IMR-90 (cell line): Measurements from ENCODE around the gene TRIM25. TPM values are rescaled to one million over a fixed set of nuclear protein-coding genes. Genes with fewer than 3 reads are reported as not detected.

Source experiments
- ATAC-seq: fragments of 200-7000 bp; cut with Tn5 transposase; 2 replicates; pipeline ENCODE4 v1.9.1; 2020; ENCODE audit warnings: low read depth, mild to moderate bottlenecking, moderate library complexity
- BruUV-seq: library from RNA; stranded (reverse); fragments of 400-500 nt; replicated peaks from 2 replicates; lab custom pipeline; 2021; lab: Mats Ljungman, UMichigan
- CTCF ChIA-PET: fragments of 300-600 bp; formaldehyde crosslinking; extraction: SDS; loops from one replicate; lab custom pipeline; 2021; ENCODE audit warnings: antibody characterized with exemption; lab: Yijun Ruan, JAX
- POLR2A ChIA-PET: fragments of 300-600 bp; sonication (Branson Sonifier 250); formaldehyde crosslinking; loops from one replicate; lab custom pipeline; 2022; ENCODE audit warnings: antibody characterized with exemption; ENCODE audit not compliant: unreplicated experiment; lab: Charles Lee
- DNase-seq: peaks from one replicate; pipeline ENCODE4 v3.0.0; 2013
- H2AFZ ChIP-seq: replicated peaks from 2 replicates; pipeline ENCODE3; 2013; ENCODE audit warnings: low read length, mild to moderate bottlenecking; ENCODE audit not compliant: poor library complexity
- H2AK5ac ChIP-seq: 2 replicates; pipeline ENCODE4 v1.6.1; 2013; ENCODE audit warnings: low read depth, low read length, inconsistent platforms
- H2AK9ac ChIP-seq: replicated peaks from 2 replicates; pipeline ENCODE3; 2013; ENCODE audit warnings: mild to moderate bottlenecking, low read depth, low read length, moderate library complexity; ENCODE audit not compliant: poor library complexity
- H2BK120ac ChIP-seq: 2 replicates; pipeline ENCODE4 v1.6.1; 2013; ENCODE audit warnings: low read depth, low read length, inconsistent platforms
- H2BK15ac ChIP-seq: 3 replicates; pipeline ENCODE4 v1.6.1; 2013; ENCODE audit warnings: low read depth, low read length, inconsistent platforms
- H2BK20ac ChIP-seq: 2 replicates; pipeline ENCODE4 v1.6.1; 2013; ENCODE audit warnings: low read depth, mild to moderate bottlenecking, inconsistent platforms, low read length, moderate library complexity
- H2BK5ac ChIP-seq: 2 replicates; pipeline ENCODE4 v1.6.1; 2013; ENCODE audit warnings: mild to moderate bottlenecking, low read depth, low read length, inconsistent platforms; ENCODE audit not compliant: poor library complexity, severe bottlenecking
- H3K14ac ChIP-seq: replicated peaks from 2 replicates; pipeline ENCODE4 v1.6.1; 2013; ENCODE audit warnings: low read depth, low read length, inconsistent platforms
- H3K18ac ChIP-seq: 2 replicates; pipeline ENCODE4 v1.6.1; 2013; ENCODE audit warnings: low read depth, low read length, control low read depth
- H3K23ac ChIP-seq: 2 replicates; pipeline ENCODE4 v1.6.1; 2013; ENCODE audit warnings: low read depth, low read length, inconsistent platforms
- H3K27ac ChIP-seq: 2 replicates; pipeline ENCODE4 v1.5.1; 2013; ENCODE audit warnings: mild to moderate bottlenecking, control low read depth, low read length; ENCODE audit not compliant: insufficient read depth
- H3K27me3 ChIP-seq: 2 replicates; pipeline ENCODE4 v1.6.1; 2013; ENCODE audit warnings: low read length; ENCODE audit not compliant: control insufficient read depth, insufficient read depth
- H3K36me3 ChIP-seq: 2 replicates; pipeline ENCODE4 v1.6.1; 2013; ENCODE audit warnings: low read length, mixed read lengths; ENCODE audit not compliant: control insufficient read depth, insufficient read depth
- H3K4ac ChIP-seq: 2 replicates; pipeline ENCODE4 v1.6.1; 2013; ENCODE audit warnings: low read depth, low read length, inconsistent platforms
- H3K4me1 ChIP-seq: 2 replicates; pipeline ENCODE4 v1.6.1; 2013; ENCODE audit warnings: low read length, mixed read lengths; ENCODE audit not compliant: control insufficient read depth, insufficient read depth
- H3K4me2 ChIP-seq: 2 replicates; pipeline ENCODE4 v1.6.1; 2013; ENCODE audit warnings: low read depth, mild to moderate bottlenecking, control low read depth, low read length, moderate library complexity
- H3K4me3 ChIP-seq: 2 replicates; pipeline ENCODE4 v1.5.1; 2013; ENCODE audit warnings: low read depth, mild to moderate bottlenecking, control low read depth, low read length, moderate library complexity; ENCODE audit not compliant: insufficient read depth
- H3K56ac ChIP-seq: 2 replicates; pipeline ENCODE4 v1.6.1; 2013; ENCODE audit warnings: low read length, inconsistent platforms; ENCODE audit not compliant: insufficient read depth; ENCODE audit errors: extremely low read depth
- H3K79me1 ChIP-seq, 2 experiments: 2 replicates each; pipeline ENCODE4 v1.6.1; 2013; ENCODE audit warnings: low read length in 2 of 2, inconsistent platforms in 1 of 2, low read depth in 1 of 2
- H3K9ac ChIP-seq: 2 replicates; pipeline ENCODE4 v1.6.1; 2013; ENCODE audit warnings: low read depth, low read length, control low read depth
- H3K9me1 ChIP-seq: 2 replicates; pipeline ENCODE4 v1.6.1; 2013; ENCODE audit warnings: low read length, inconsistent platforms; ENCODE audit not compliant: insufficient read depth
- H3K9me3 ChIP-seq: 2 replicates; pipeline ENCODE4 v1.6.1; 2013; ENCODE audit warnings: low read length; ENCODE audit not compliant: control insufficient read depth, insufficient read depth
- H4K20me1 ChIP-seq: 2 replicates; pipeline ENCODE4 v1.6.1; 2013; ENCODE audit warnings: low read length, inconsistent platforms; ENCODE audit not compliant: insufficient read depth
- H4K5ac ChIP-seq: 2 replicates; pipeline ENCODE4 v1.6.1; 2013; ENCODE audit warnings: mild to moderate bottlenecking, low read depth, low read length, control low read depth
- H4K8ac ChIP-seq, 2 experiments: 2 replicates each; pipeline ENCODE4 v1.6.1; 2013; ENCODE audit warnings: low read depth in 2 of 2, low read length in 2 of 2, control low read depth in 1 of 2, inconsistent platforms in 1 of 2
- H4K91ac ChIP-seq: 2 replicates; pipeline ENCODE4 v1.6.1; 2013; ENCODE audit warnings: low read depth, low read length, inconsistent platforms; ENCODE audit not compliant: insufficient read depth
- CEBPB ChIP-seq: IDR thresholded peaks from 2 replicates; pipeline ENCODE4 v1.6.1; 2012; ENCODE audit warnings: low read depth, low read length, improper control_type of control experiment
- MAFK ChIP-seq: IDR thresholded peaks from 2 replicates; pipeline ENCODE4 v1.6.1; 2012; ENCODE audit warnings: low read depth, low read length, improper control_type of control experiment
- MAZ ChIP-seq: IDR thresholded peaks from 2 replicates; pipeline ENCODE4 v1.6.1; 2012; ENCODE audit warnings: low read depth, mild to moderate bottlenecking, low read length, improper control_type of control experiment, moderate library complexity, borderline replicate concordance
- RCOR1 ChIP-seq: IDR thresholded peaks from 2 replicates; pipeline ENCODE4 v1.6.1; 2012; ENCODE audit warnings: mild to moderate bottlenecking, low read length, improper control_type of control experiment; ENCODE audit not compliant: insufficient replicate concordance
- WGBS, 2 experiments: methylation state at CpG; one replicate each; pipeline versions ENCODE4 v1.1.5 to v1.1.7; 2013; ENCODE audit warnings: missing lambda C conversion rate in 2 of 2; ENCODE audit not compliant: insufficient read length in 1 of 2; ENCODE audit errors: extremely low coverage in 2 of 2; 5-methylcytosine and 5-hydroxymethylcytosine counted together
- dilution Hi-C: fragments of 300-500 bp; cut with HindIII; formaldehyde crosslinking; loops from one replicate; pipeline ENCODE4 v1.14.3; 2018; ENCODE audit warnings: low sequenced_read_pairs; ENCODE audit not compliant: unreplicated experiment
- in situ Hi-C: fragments of 300-500 bp; cut with MboI; formaldehyde crosslinking; loops from 3 replicates; pipeline ENCODE4 v1.14.3; 2019; ENCODE audit warnings: low sequenced_read_pairs, inconsistent platforms, mixed read lengths
- intact Hi-C: fragments of 100-400 bp; cut with micrococcal nuclease; formaldehyde crosslinking; loops from 2 replicates; pipeline ENCODE4 v1.10.0; 2022
- polyA plus RNA-seq, 3 experiments: library from polyadenylated mRNA; depleted of rRNA; stranded (reverse); fragments of >200 nt; gene quantifications; 2 replicates each; pipeline ENCODE4 v1.2.3, GENCODE V29; 2012; ENCODE audit warnings: low replicate concordance in 1 of 3
- total RNA-seq: library from RNA; depleted of rRNA; stranded (reverse); fragments of >200 nt; gene quantifications from 2 replicates; pipeline ENCODE4 v1.2.3, GENCODE V29; 2012
- TF ChIP-seq, protein P1 (sequence below): fragments of 150-350 bp; IDR thresholded peaks from 2 replicates; pipeline ENCODE4 v1.6.1; 2017; ENCODE audit warnings: mild to moderate bottlenecking, antibody characterized with exemption, low read length, low read depth

TRIM25 gene
- total and polyA plus RNA-seq, 2 of the 4 experiments (the other 2 are of a cell fraction), result 25.5 to 27.5 TPM

DNA sequence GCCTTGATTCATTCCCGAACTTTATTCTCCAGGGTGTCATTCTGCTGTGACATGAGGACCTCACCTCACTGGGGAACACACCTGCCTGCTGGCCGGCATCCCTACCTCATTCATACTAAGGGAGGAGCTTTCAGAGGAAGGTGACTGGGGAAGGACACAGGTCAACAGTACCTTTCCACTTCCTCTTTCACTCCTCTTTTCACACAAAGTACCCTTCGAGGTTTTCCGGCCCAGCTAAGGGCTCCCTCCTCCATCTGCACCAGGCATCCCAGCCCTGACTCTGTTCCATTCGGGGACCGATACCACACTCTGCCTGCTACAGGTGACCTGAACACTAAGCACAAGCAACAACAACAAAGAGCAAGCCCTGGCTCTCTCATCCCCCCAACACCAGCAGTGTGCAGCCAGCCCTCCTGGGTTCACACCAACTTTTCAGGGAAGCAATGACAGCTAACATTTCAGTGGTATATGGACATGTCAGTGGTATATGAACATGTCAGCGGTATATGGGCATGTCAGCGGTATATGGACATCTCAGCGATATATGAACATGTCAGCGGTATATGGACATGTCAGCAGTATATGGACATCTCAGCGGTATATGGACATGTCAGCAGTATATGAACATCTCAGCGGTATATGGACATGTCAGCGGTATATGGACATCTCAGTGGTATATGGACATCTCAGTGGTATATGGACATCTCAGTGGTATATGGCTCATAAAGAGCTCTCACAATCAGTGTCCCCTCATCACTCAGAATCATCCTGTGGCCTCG, 16.0 kb downstream of the TRIM25 start:
- H2BK15ac ChIP-seq, result no peak overlapping the region

More for the DNA sequence above, 16.0 kb downstream of the TRIM25 start:
- no peak for DNase-seq
- no peaks in the 10 kb centered on the region for H3K27me3 ChIP-seq
- intact Hi-C loops (no loop called here), dilution Hi-C loops (no loop called here), in situ Hi-C loops (no loop called here)
- H2BK120ac ChIP-seq, result no peak overlapping the region
- H3K56ac ChIP-seq, result no peak overlapping the region
- H3K14ac ChIP-seq, result no peak overlapping the region
- H2AK9ac ChIP-seq, result no peak overlapping the region
- POLR2A ChIA-PET, result no interaction called here
- no peak overlapping the region for H4K91ac ChIP-seq
- no peak overlapping the region for H2BK5ac ChIP-seq
- no peaks in the 10 kb centered on the region for H3K9me3 ChIP-seq
- no peak overlapping the region for H2AK5ac ChIP-seq
- 0 out of 2 replicates have a peak, but pooled peaks cover 3% of the 10 kb centered on the region for H4K20me1 ChIP-seq
- no peak for ATAC-seq
- H3K23ac ChIP-seq, result no peak overlapping the region
- no peak overlapping the region for H3K4ac ChIP-seq
- CTCF ChIA-PET, result no interaction called here
- 96% methylated on average over 6 of the region's 14 CpGs; no CpG with 5 or more reads in 1 of the 2 experiments for WGBS, 2 experiments
- H3K9ac ChIP-seq, result no peak overlapping the region
- no peak overlapping the region for H2BK20ac ChIP-seq
- H3K4me3 ChIP-seq, result no peak overlapping the region
- TF ChIP-seq, protein P1, sequence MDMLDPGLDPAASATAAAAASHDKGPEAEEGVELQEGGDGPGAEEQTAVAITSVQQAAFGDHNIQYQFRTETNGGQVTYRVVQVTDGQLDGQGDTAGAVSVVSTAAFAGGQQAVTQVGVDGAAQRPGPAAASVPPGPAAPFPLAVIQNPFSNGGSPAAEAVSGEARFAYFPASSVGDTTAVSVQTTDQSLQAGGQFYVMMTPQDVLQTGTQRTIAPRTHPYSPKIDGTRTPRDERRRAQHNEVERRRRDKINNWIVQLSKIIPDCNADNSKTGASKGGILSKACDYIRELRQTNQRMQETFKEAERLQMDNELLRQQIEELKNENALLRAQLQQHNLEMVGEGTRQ, result no peak
- TF ChIP-seq MAFK (peak; percentile 59), MAZ (no peak), CEBPB (no peak), RCOR1 (no peak)
- BruUV-seq, result no TSS peak
- no peak overlapping the region for H3K18ac ChIP-seq
- no peak overlapping the region for H4K8ac ChIP-seq
- H3K36me3 ChIP-seq, result peaks cover 72% of the 10 kb centered on the region
- no peak overlapping the region for H4K5ac ChIP-seq
- no peak overlapping the region for H3K27ac ChIP-seq
- H3K9me1 ChIP-seq, result peaks cover 21% of the 10 kb centered on the region
- no peak overlapping the region for H3K4me2 ChIP-seq
- peaks cover 21 to 29% of the 10 kb centered on the region in 2 experiments for H3K79me1 ChIP-seq
- H2AFZ ChIP-seq, result no peak overlapping the region
- H3K4me1 ChIP-seq, result peaks cover 5% of the 10 kb centered on the region; the same call in 1 of the 2 replicates
